HG03558 (cell line): ENCODE measurements around the gene ZBTB40.

Source experiments
- ATAC-seq: cut with Tn5 transposase; IDR thresholded peaks from one replicate; pipeline ENCODE4 v1.9.1; 2021; ENCODE audit warnings: moderate number of reproducible peaks; ENCODE audit not compliant: unreplicated experiment; ENCODE audit errors: extremely low read depth

The ZBTB40 gene

DNA sequence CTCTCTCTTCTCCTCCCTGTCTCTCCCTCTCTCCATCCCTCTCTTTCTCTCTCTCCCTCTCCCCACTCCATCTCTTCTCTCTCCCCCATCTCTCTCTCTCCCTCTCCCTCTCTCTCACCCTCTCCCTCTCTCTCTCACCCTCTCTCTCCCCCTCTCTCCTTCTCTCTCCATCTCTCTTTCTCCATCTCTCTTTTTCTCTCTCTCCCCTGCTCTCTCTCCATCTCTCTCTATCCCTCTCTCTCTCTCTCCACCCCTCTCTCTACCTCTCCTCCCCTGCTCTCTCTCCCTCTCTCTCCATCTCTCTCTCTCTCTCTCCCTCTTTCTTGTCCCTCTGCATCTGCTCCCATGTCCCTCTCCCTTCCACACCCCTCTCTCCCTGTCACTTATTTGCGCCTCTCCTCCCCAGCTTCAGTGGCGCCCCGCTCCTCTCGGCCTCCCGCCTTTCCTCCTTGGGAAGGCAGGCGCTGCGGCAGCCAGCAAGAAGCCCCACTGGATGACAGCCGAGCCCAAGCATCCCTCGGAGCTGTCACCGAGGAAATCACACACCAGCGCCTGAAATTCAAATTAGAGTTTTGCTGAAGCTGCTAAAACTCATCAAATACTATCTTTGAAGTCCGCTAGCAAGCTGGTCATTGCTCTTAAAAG lies 96.3 kb downstream of the ZBTB40 start:
- no peak for ATAC-seq

DNA sequence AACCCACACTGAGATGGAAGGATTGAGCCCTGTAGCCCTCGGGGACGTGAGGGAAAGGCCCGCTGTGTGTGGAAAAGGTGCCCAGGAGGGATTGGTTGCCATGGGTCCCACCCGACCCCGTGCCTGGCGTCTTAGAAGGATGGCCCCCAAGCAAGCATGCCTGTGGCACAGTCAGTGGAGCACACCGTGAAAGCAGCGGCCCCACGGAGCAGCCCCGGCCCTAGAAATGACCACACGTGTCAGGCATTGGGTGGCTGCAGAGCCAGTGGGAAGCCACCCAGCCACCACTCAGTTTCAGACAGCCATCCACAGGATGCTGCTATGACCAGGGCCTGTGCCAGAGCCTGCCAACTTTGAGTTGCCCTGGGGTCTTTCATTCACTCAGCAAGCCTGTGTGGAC lies 98.4 kb downstream of the ZBTB40 start:
- no peak for ATAC-seq

DNA sequence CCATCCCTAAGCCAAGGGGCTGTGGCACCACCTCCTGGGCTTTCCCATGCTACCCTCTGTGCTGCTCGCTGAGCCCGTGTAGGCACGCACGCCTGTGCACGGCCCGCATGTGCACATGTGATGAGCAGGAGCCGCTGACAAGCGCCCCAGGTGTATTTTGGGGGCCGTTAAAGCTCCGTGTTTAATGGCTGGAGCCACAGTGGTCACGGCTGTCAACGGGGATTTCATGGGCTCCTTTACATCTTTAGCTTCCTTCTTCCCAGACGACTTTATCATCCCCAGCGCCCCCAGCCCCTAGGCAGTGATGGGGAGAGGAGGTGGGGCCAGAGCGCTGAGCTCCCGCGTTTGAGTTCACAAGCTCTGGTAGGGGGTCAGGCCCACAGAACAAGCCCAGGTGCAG lies 99.9 kb downstream of the ZBTB40 start:
- no peak for ATAC-seq

DNA sequence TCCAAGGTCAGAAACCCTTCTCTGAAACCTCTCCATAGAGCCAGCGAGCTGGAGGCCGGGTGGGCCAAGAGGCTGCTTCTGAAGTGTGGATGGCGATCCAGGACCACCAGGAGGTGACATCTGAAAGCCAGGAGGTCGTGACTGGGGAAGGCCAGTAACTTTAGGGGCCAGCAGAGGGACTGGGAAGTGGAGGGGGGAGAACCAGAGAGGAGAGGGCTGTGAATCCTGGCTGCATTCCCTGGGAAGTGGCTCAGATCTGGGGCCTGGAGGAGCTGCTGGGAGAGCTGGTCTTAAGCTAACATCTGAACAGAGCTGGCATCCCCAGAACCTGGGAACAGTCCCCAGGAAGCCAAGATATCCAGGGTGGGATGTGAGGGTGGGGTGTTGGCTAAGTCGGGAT lies 100.4 kb downstream of the ZBTB40 start:
- no peak for ATAC-seq

DNA sequence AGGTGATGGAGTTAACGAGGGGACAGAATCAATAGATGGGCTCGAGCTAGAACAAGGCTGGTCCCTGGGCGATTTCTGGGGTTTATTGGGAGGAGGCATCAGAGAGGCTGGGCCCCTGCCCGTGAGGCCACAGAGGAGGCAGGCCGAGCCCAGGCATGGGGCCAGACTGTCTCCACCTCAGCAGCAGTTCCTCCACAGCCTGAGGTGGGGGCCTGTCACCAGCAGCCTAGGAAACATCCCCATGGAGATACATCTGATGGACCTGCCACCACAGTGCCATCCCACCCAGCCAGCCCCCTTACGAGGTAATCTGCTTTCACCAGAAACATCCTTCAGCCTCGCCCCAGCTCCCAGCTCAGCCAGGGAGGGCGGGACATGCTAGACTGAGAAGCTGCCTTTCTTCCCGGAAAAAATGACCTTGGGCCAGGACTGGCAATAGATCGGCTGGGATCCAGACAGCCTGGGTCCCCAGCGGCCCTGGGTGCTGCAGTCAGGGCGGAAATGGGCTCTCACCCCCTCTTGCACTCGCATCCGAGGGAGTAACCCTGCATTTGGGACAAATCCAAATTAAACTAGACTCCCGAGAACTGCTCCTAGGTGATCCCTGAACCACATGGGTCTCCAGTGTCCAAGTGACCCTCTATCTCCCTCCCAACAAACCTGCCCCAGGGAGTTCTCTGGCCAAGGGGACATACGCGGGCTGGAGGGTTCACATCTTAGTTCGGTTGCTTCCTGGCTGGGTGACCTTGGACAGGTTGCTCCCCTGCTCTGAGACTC lies 101.6 kb downstream of the ZBTB40 start:
- ATAC-seq: no peak

DNA sequence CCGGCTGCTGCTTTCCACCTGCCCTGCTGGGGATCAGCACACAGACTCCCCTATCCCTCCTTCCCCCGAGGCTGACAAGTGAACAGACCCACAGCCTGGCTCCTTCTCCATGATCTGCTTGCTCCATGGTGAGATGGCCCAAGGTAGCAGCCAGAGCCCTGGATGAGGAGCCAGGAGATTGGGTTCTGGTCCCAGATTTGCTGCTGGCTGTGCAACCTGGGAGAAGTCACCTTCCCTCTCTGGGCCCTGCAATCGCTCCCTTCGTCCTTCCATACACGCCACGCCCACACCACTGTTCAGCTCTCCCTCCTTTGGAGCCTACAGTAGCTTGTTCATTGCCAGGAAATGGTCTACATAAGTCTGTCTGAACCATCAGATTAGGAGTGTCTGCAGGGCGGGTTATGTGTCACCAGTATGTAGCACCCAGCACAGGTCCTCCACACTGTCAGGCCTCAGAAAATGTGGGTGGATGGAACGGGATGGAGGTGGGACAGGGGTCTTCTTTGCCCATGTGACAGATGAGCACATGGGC lies 102.4 kb downstream of the ZBTB40 start:
- no peak for ATAC-seq

DNA sequence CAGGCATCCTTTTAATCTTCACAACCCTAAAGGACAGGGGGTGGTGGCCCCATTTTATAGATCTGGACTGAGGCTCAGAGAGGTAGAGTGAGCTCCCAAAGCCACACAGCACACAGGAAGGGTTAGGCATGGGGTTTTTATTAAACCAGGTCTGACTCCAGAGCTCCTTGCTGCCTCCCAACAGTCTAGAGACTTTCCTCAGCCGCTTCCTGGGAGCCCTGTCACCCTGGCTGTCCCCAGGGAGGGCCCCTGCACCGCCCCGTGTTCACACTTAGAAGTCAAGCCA lies 103.7 kb downstream of the ZBTB40 start:
- ATAC-seq: no peak

DNA sequence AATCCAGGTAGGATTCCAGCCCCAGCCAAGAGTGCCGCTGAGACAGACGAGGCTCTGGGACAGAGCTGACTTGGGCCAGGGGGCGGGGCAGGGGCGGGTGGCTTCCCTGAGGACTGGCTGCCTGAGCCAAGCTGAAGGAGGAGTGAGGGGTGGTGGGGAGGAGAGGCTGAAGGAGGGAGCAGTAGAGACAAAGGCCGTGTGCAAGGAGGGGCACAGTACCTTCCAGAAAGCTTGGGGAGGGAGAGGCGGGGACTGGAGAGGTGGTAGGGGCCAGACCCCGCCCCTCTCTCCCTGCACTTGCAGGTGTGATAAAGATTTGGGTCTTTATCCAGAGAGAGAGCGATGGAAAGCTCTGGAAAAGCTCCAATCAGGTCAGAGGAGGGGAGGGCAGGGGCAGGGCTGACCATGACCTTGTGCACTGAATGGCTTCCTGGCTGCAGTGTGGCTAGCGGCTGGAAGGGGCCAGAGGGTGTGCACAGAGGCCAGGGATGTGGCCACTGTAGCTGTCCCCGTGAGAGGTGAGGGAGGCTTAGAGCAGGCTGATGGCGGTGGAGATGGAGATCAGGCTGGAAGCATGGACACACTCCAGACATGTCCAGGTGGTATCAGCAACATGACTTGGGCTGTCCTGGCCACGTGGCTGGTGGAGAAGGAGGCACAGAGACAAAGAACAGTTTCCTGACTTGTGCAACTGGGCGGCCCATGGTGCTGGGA lies 104.9 kb downstream of the ZBTB40 start:
- no peak for ATAC-seq

DNA sequence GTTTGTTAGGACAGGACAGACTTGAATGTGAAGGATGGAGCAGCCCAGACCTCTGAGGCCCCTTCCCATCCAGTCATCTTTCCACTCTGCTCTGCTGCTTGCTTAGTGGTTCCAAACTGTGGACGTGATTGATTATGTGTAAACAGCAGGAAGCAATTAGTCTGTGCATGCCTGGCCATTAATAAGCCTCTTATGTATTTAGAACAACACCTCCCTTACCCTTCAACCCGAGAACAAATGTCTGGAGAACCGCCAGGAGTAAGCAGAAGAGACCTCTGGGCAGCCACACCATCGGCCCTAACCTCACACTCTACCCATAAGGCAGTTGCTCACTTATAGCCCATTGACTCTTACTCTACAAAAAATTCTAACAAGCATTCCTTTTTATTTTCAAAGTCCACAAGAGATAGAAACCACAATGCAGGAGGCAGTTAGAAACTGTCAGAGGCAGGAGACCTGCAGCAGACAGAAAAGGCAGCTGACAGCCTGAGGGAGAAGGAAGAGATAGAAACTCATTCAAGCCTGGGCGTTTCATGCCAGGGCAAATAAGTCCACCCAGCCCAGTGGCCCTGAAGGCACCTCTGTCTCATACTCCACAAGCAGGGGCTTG lies 105.8 kb downstream of the ZBTB40 start:
- no peak for ATAC-seq

DNA sequence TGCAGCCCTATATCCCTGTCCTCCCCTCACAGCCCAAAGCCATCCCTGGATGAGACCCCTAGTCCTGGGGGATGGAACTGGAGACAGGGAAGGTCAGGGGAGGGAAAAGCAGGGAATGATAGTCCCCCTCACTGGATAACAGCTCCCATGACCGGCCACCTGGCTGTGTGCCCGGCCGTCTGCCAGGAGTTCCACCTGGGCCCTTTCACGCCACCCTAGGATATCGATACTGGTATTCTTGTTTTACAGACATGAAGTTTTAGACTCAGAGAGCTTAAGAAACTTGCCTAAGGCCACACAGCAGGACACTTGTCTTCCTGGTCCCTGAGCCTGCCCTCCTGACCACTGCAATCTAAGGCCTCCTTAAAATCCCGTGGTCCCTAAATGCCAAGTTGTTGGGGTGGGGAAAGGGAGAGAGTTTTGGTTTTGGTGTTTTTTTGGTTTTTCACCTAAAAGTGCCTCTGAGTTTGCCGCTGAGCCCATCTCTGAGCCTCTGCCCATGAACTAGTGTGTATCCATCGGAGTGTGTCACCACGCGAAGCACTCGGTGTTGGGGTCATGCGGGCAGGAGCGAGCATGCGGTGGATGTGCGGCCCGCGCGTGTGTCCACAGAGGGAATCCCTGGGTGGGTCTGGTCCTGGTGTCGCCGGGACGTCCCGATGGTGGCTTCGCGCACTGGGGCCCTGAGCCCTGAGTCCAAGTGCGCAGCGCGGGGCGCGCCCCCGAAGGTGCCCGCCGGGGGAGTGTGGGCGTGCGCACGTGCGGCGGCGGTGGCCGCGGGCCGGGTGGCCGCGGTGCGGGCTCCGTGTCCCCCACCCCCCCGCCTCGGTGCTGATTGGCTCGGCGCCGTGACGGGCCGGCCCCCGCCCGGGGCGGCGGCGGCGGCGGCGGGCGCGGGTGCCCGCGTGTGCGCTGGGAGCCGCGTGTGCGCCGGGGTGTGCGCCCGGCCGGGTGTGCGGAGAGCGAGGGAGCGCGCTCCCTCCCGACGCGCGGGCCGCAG lies 111.2 kb downstream of the ZBTB40 start, which contains the start of gene EPHA8:
Gene EPHA8, plus strand, starts transcription at position 906 of the 1,000 bp plus-strand sequence. CDS start 147 bp downstream, outside the sequence.
- ATAC-seq: no peak

DNA sequence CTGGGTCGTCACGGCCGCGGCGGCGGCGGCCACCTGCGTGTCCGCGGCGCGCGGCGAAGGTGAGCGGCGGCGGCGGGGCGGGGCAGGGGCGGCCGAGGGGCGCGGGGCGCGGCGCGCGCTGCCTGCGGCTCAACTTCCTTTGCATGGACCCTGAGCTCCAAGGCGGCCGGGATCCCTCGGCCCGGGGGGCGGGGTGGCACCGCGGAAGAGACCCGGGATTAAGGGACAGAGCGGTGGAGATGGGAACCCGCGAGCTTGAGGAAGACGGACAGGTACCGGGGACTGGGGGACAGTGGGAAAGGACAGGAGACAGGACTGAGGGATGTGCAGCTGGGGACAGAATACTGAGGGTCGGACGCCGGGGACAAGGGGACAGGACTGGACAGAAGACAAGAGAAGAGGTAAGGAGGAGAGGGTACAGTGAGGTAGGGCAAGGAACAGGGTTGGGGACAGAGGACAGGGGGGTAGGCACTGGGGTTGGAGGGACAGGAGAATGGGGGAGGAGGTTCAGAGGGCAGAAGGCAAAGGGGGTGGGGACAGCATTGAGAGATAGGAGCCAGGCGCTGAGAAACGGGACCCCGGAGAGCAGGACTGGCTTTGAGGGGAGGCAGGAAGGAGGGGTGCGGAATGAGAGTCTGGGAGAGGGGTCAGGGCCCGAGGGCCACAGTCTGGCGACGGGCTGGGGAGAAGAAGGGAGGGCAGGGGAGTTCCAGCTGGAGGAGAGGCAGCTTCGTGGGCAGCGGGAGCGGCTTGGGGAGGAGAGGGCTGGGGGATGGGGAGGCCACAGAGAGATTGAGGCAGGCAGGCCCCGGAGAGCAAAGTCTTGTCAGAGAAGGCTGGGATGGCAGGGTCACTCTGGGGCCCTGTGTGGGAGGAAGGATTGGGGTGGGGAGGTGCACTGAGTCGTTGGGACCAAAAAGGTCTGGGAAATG lies 112.3 kb downstream of the ZBTB40 start:
- ATAC-seq: no peak

DNA sequence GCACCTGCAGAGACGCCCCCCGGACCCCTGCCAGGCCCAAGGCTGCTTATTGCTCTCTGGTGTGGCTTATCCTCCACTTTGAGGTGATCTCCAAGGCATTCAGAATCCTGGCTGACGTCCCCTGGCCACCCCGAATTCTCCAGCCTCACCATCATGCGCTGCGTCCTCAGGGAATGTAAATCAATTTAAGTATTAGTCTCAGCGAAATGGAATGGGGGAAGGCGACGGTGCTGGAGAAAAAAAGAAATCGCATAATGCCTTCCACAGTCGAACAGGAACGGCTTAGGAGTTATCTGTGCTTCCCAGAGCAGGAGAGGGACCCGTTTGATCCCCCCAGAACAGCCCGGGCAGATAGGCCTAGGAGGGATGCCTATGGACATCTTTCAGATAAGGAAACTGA lies 114.5 kb downstream of the ZBTB40 start:
- no peak for ATAC-seq

DNA sequence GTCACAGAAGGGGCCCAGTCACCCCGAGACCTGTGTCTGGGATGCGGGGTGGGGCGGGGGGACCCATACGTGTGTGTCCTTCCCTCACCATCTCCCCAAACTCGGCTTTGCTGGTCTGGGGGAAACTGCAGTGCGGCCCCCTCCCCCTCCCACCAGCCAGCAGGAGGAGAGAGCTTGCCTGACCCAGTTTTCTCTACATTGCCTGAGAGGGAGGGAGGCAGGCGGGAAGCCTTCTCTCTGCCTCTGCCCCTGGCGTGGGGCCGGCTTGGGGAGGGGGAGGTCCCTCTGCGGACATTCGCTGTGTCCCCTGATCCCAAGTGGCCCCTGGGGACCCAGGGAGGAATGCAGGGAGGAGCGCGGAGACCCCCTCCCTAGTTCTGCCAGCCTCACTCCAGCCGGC lies 115.5 kb downstream of the ZBTB40 start:
- no peak for ATAC-seq

DNA sequence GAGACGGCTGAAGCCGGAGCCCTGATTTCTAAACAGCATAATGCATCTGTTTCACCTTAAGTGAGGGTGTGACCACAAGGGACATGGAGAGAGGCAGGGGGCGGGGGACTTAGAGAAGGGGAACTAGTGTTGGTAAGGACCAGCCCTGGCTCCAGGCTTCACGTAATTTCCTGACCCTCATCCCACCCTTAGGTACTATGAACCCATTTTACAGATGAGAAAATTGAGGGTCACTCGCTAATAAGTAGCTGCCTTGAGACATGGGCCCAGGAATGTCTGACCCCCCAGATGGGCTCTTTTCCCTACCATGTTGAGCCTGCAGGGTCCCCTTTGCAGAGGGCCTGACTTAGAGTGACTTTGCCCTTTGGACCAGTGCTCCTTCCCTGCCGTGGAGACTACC lies 116.3 kb downstream of the ZBTB40 start:
- ATAC-seq: no peak

DNA sequence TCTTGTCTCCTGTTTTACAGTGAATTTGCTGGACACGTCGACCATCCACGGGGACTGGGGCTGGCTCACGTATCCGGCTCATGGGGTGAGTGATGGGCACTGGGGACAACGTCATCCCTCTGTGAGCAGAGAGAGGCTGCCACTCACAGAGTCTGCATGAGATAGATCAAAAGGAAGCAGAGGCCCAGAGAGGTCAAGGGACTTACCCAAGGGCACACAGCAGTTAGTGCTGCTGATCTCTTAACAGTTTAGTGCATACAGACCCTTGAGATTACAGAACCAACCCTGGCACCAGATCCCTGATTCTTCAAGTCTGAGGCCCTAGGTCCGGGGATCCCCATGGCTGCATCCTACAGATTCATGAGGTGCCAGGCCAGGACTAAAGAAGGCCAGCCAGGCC lies 117.6 kb downstream of the ZBTB40 start:
- ATAC-seq: no peak

DNA sequence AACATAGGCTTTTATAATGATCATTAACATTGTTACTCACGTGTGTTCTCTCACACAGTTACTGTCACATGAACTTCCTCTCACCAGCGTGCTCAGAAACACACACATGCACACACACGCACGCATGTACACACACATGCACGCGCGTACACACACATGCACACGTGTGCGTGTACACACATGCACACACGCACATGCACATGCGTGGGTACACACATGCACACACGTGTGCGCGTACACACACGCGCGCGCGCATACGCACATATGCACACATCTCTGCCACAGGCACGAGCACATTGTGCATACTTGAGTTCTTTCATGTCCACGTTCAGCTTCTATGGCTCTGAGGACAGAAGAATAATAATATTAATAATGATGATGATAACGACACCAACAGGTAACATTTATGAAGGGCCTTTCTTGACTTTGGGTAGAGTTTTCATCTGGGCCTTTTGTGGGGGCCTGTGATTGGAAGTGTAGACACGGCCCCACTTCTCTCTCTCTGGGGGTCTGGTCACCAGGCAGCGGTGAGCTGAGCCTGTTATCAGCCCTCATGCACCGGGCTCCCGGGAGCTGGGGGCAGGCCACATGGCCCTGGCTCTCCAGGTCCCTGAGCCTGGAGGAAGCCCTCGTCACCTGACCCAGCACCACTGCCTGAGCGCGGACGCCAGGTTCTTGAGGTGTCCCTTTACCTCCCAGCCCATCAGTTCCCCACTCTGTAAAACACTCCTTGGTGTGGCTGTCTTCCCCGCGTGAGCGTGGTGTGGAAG lies 118.7 kb downstream of the ZBTB40 start:
- ATAC-seq: no peak

DNA sequence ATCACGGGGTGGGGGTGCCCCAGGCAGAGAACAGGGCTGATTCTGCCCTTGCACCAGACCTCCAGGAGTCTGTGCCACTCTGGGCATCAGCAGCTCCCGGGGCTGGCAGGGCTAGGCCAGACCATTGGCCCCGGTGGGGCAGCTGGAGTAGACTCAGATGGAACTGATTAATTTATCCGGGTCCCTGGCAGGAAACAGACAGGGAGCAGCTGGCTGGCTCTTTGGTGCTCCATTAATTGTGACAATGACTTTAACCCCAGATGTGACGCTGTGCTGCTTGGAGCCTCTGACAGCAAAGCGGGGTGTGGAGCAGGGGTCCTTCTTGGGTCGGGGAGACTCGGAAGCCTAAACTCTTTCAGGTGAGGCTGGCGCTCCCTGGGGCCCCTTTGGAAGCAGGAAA lies 121.2 kb downstream of the ZBTB40 start:
- no peak for ATAC-seq

DNA sequence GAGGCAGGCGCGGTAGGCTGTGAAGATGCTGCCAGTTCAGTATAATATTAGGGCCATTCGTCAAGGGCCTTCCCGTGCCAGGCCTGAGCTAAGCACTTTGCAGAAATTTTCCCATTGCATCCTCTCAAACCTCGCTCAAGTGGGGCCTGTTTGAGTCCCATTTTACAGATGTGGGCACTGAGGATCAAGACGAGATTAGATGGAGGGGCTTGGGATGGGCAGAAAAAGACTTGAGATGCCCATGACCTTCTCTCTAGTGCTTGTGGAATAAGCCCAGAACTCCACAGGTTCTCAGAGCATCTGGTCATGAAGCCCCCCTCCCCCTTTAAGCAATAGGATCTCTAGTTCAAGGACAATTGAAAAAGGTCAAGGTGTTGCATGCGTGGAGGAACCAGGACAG lies 121.6 kb downstream of the ZBTB40 start:
- no peak for ATAC-seq
